ENCODE data around the gene EARS2. TPM values are rescaled to one million over a fixed set of nuclear protein-coding genes. Genes with fewer than 3 reads are reported as not detected.
"Not testable (repeated sequence)": the region's sequence is repeated elsewhere in the genome, so short reads cannot be mapped to it uniquely, and the experiment has no call there.

The EARS2 gene
- total RNA-seq, 1 experiment from 2014 or later, result 32.8 TPM

- DNase-seq (ENCODE audit: unreplicated experiment), result no peak
- H3K36me3 Mint-ChIP-seq (ENCODE audit: insufficient read depth, unreplicated experiment), result peaks cover 23% of the 10 kb centered on the region
- H3K27ac Mint-ChIP-seq (ENCODE audit: low read depth, unreplicated experiment), result no peak overlapping the region
- no peaks in the 10 kb centered on the region for H3K27me3 Mint-ChIP-seq (ENCODE audit: insufficient read depth, unreplicated experiment)
- peaks cover under 1% of the 10 kb centered on the region for H3K4me1 Mint-ChIP-seq (ENCODE audit: insufficient read depth, unreplicated experiment)
- POLR2A ChIA-PET, result interaction anchor here (0.8 kb wide), 1 partner anchor 12 kb away, joined by 6 read pairs; no protein-coding TSS in a partner anchor
- CTCF ChIA-PET, result interaction anchor here (0.6 to 0.7 kb wide), 2 partner anchors 23 to 44 kb away, joined by 3 to 7 read pairs; no protein-coding TSS in a partner anchor
- H3K9me3 Mint-ChIP-seq (ENCODE audit: unreplicated experiment), result no peaks in the 10 kb centered on the region
- no peak for TF ChIP-seq CTCF (IDR thresholded peaks at IDR 0.05; ENCODE audit: unreplicated experiment)
- BruUV-seq (replicated peaks), result no TSS peak
- H3K4me3 Mint-ChIP-seq (ENCODE audit: unreplicated experiment), result no peak overlapping the region
- intact Hi-C loops (cut with micrococcal nuclease), result no loop called here
Measured at GRCh38 chr16:23514381-23515152, 42.6 kb downstream of the EARS2 start.

GRCh38 chr16:23512168-23512695 lies 44.9 kb downstream of the EARS2 start:
- TF ChIP-seq CTCF (IDR thresholded peaks at IDR 0.05; ENCODE audit: unreplicated experiment), result no peak
- Mint-ChIP-seq H3K4me3 (ENCODE audit: unreplicated experiment) (no peak overlapping the region), H3K9me3 (ENCODE audit: unreplicated experiment) (no peaks in the 10 kb centered on the region), H3K36me3 (ENCODE audit: insufficient read depth, unreplicated experiment) (peaks cover 16% of the 10 kb centered on the region), H3K27ac (ENCODE audit: low read depth, unreplicated experiment) (no peak overlapping the region), H3K27me3 (ENCODE audit: insufficient read depth, unreplicated experiment) (no peaks in the 10 kb centered on the region), H3K4me1 (ENCODE audit: insufficient read depth, unreplicated experiment) (peaks cover 15% of the 10 kb centered on the region)
- intact Hi-C loops (cut with micrococcal nuclease), result no loop called here
- no peak for DNase-seq (ENCODE audit: unreplicated experiment)
- ChIA-PET POLR2A (no interaction called here), CTCF (no interaction called here)
- no TSS peak for BruUV-seq (replicated peaks)

- DNase-seq (ENCODE audit: unreplicated experiment), result no peak
- Mint-ChIP-seq H3K27me3 (ENCODE audit: insufficient read depth, unreplicated experiment) (no peaks in the 10 kb centered on the region), H3K9me3 (ENCODE audit: unreplicated experiment) (no peaks in the 10 kb centered on the region), H3K36me3 (ENCODE audit: insufficient read depth, unreplicated experiment) (peaks cover 16% of the 10 kb centered on the region), H3K4me3 (ENCODE audit: unreplicated experiment) (no peak overlapping the region), H3K4me1 (ENCODE audit: insufficient read depth, unreplicated experiment) (peaks cover 19% of the 10 kb centered on the region), H3K27ac (ENCODE audit: low read depth, unreplicated experiment) (no peak overlapping the region)
- no TSS peak for BruUV-seq (replicated peaks)
- TF ChIP-seq CTCF (IDR thresholded peaks at IDR 0.05; ENCODE audit: unreplicated experiment), result no peak
- intact Hi-C loops (cut with micrococcal nuclease), result no loop called here
- POLR2A ChIA-PET, result interaction anchor here (0.6 to 0.8 kb wide), 2 partner anchors 9 to 1808 kb away, joined by 3 read pairs; no protein-coding TSS in a partner anchor
- CTCF ChIA-PET, result interaction anchor here (1.1 kb wide), 1 partner anchor 11 kb away, joined by 3 read pairs; no protein-coding TSS in a partner anchor
Measured at GRCh38 chr16:23511731-23512130, 45.4 kb downstream of the EARS2 start.

- Mint-ChIP-seq H3K4me3 (ENCODE audit: unreplicated experiment) (peak overlapping the region; percentile 90), H3K36me3 (ENCODE audit: insufficient read depth, unreplicated experiment) (peaks cover 16% of the 10 kb centered on the region), H3K4me1 (ENCODE audit: insufficient read depth, unreplicated experiment) (peaks cover 19% of the 10 kb centered on the region)
- BruUV-seq (replicated peaks); DNase-seq (ENCODE audit: unreplicated experiment); H3K27me3 Mint-ChIP-seq (ENCODE audit: insufficient read depth, unreplicated experiment); H3K9me3 Mint-ChIP-seq (ENCODE audit: unreplicated experiment); intact Hi-C loops (cut with micrococcal nuclease); H3K27ac Mint-ChIP-seq (ENCODE audit: low read depth, unreplicated experiment): not testable (repeated sequence)
- ChIA-PET CTCF (interaction anchor here (0.6 to 1.1 kb wide), 3 partner anchors 10 to 77 kb away, joined by 3 read pairs; no protein-coding TSS in a partner anchor), POLR2A (interaction anchor here (0.8 to 2.6 kb wide), 9 partner anchors 10 to 1808 kb away, joined by 3 to 20 read pairs (median 4); partner anchors contain the start of genes COG7, EARS2 and UBFD1)
Measured at GRCh38 chr16:23510915-23511270, 46.3 kb downstream of the EARS2 start.
